Natural killer cell (primary cell): ENCODE data around the gene SRSF10. TPM values are rescaled to one million over a fixed set of nuclear protein-coding genes. Genes with fewer than 3 reads are reported as not detected.
A peak's percentile ranks its signal among the peaks of the same experiment; 100 is the strongest.

Experiments used
- ATAC-seq, 3 donors: fragments of 150-1000 bp in 2 of 3; fragments of 200-7000 bp in 1 of 3; cut with Tn5 transposase; 1 replicate in 1 of 3; 2 replicates in 2 of 3; pipeline ENCODE4 v1.10.0; 2021; ENCODE audit warnings: mild to moderate bottlenecking in 2 of 3, moderate library complexity in 2 of 3
- DNase-seq, 2 donors: peaks; one replicate each; pipeline versions ENCODE4 v3.0.0 to v3.0.0-alpha.2; 2013 to 2021; ENCODE audit warnings: mixed read lengths in 1 of 2
- H3K27ac ChIP-seq: one replicate; pipeline ENCODE4 v1.5.1; 2013; ENCODE audit warnings: mild to moderate bottlenecking, low read length
- H3K27me3 ChIP-seq: one replicate; pipeline ENCODE4 v1.6.1; 2013; ENCODE audit warnings: low read length; ENCODE audit not compliant: control insufficient read depth, insufficient read depth
- H3K36me3 ChIP-seq: one replicate; pipeline ENCODE4 v1.6.1; 2013; ENCODE audit warnings: low read length; ENCODE audit not compliant: control insufficient read depth, insufficient read depth
- H3K4me1 ChIP-seq: one replicate; pipeline ENCODE4 v1.6.1; 2013; ENCODE audit warnings: low read length; ENCODE audit not compliant: control insufficient read depth, insufficient read depth
- H3K4me3 ChIP-seq: one replicate; pipeline ENCODE4 v1.5.1; 2013; ENCODE audit warnings: low read length
- H3K9me3 ChIP-seq: one replicate; pipeline ENCODE4 v1.6.1; 2013; ENCODE audit warnings: low read length; ENCODE audit not compliant: control insufficient read depth, insufficient read depth
- H3K27ac Mint-ChIP-seq, 2 donors: one replicate each; pipeline ENCODE4 v1.8.0; 2022; ENCODE audit warnings: mild to moderate bottlenecking in 2 of 2, mixed read lengths in 2 of 2, moderate library complexity in 1 of 2
- H3K27me3 Mint-ChIP-seq, 2 donors: one replicate each; pipeline ENCODE4 v1.8.0; 2022; ENCODE audit warnings: low read depth in 2 of 2, mixed read lengths in 2 of 2
- H3K36me3 Mint-ChIP-seq: one replicate; pipeline ENCODE4 v1.8.0; 2022; ENCODE audit warnings: mixed read lengths
- H3K4me1 Mint-ChIP-seq, 2 donors: one replicate each; pipeline ENCODE4 v1.8.0; 2022; ENCODE audit warnings: mixed read lengths in 2 of 2
- H3K4me3 Mint-ChIP-seq: one replicate; pipeline ENCODE4 v1.8.0; 2022; ENCODE audit warnings: mild to moderate bottlenecking, moderate library complexity, mixed read lengths
- H3K9me3 Mint-ChIP-seq, 2 donors: one replicate each; pipeline ENCODE4 v1.8.0; 2022; ENCODE audit warnings: mixed read lengths in 2 of 2
- WGBS: methylation state at CpG from one replicate; pipeline ENCODE4 v1.1.7; 2013; ENCODE audit warnings: missing lambda C conversion rate; ENCODE audit not compliant: insufficient coverage; 5-methylcytosine and 5-hydroxymethylcytosine counted together
- intact Hi-C: fragments of 100-400 bp; cut with micrococcal nuclease; formaldehyde crosslinking; loops from one replicate; pipeline ENCODE4 v1.14.2; 2022
- total RNA-seq, 4 donors: library from RNA; stranded (reverse); fragments of 120-200 nt in 1 of 4; gene quantifications; one replicate each; pipeline versions ENCODE4 v1.2.3 to v1.2.4, GENCODE V29; 2013 to 2022
- TF ChIP-seq, protein P1 (sequence below): fragments of 200-600 bp; IDR thresholded peaks from one replicate; pipeline ENCODE4 v1.8.0; 2022; ENCODE audit warnings: antibody characterized with exemption

Gene SRSF10
- total RNA-seq, 3 donors from 2014 or later (not counting 1 experiment from before 2014, with no cell fraction given): 221 to 281 (median 237) TPM

DNA sequence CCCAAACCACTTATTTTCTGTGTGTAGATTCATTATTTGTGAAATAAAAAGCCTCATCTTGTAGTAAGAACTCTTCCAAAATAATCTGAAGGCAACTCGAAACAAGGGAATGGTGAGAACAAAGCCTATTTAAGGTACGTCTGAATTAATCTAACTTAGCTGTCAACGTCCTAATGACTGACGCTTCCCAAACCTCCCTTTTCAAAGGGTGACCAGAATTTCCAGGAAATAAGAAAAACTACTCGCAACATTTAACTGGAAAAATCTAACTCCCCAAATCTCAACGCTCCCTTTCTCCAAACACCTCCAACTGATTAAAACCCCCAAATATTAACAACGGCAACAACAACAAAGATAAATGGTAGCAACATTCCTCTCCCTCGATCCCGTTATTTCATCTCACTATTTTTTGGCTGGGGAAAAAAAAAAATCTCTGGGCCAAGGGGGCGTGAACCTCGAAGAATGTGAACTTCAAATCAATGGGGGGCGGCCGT is 693 bp downstream of the SRSF10 start:
- DNase-seq: no peak
- H3K27ac Mint-ChIP-seq: peak overlapping the region; percentile 94 to 98
- Histone ChIP-seq H3K36me3 (peaks cover 9% of the 10 kb centered on the region), H3K4me3 (peak overlapping the region; percentile 97), H3K27me3 (no peaks in the 10 kb centered on the region), H3K27ac (peak overlapping the region; percentile 99), H3K4me1 (peaks cover 16% of the 10 kb centered on the region), H3K9me3 (no peaks in the 10 kb centered on the region)
- intact Hi-C loops: no loop called here
- no peaks in the 10 kb centered on the region for H3K36me3 Mint-ChIP-seq
- H3K4me3 Mint-ChIP-seq: peak overlapping the region; percentile 97
- H3K9me3 Mint-ChIP-seq: no peaks in the 10 kb centered on the region
- WGBS: 0% methylated on average over 13 of the region's 13 CpGs
- no peaks in the 10 kb centered on the region for H3K27me3 Mint-ChIP-seq
- ATAC-seq: no peak
- TF ChIP-seq, protein P1, sequence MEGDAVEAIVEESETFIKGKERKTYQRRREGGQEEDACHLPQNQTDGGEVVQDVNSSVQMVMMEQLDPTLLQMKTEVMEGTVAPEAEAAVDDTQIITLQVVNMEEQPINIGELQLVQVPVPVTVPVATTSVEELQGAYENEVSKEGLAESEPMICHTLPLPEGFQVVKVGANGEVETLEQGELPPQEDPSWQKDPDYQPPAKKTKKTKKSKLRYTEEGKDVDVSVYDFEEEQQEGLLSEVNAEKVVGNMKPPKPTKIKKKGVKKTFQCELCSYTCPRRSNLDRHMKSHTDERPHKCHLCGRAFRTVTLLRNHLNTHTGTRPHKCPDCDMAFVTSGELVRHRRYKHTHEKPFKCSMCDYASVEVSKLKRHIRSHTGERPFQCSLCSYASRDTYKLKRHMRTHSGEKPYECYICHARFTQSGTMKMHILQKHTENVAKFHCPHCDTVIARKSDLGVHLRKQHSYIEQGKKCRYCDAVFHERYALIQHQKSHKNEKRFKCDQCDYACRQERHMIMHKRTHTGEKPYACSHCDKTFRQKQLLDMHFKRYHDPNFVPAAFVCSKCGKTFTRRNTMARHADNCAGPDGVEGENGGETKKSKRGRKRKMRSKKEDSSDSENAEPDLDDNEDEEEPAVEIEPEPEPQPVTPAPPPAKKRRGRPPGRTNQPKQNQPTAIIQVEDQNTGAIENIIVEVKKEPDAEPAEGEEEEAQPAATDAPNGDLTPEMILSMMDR: no peak
- peaks cover 50 to 56% of the 10 kb centered on the region in 2 donors for H3K4me1 Mint-ChIP-seq

DNA sequence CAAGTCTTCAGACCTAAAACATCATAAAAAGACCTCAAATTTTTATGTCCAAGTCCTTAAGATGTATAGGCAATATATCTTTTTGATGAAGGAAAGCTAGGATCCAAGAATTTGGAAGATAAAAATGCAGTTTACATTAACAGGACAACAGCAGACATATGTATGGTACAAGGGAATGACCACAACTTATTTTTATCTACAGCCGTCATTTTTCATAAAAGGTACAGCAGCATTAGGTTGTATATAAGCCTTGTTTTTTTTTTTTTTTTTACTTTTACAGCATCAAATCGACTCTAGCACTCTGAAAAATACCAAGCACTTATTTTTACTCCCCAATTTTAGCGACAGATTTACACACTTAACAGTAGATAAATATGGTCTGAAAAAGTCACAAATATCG is 1.3 kb downstream of the SRSF10 start:
- H3K4me1 ChIP-seq: peaks cover 16% of the 10 kb centered on the region
- no peaks in the 10 kb centered on the region for H3K27me3 ChIP-seq
- H3K4me3 Mint-ChIP-seq: peak overlapping the region; percentile 97
- H3K36me3 Mint-ChIP-seq: no peaks in the 10 kb centered on the region
- H3K27ac ChIP-seq: no peak overlapping the region
- peak overlapping the region; percentile 94 to 98 for H3K27ac Mint-ChIP-seq
- no peaks in the 10 kb centered on the region for H3K9me3 Mint-ChIP-seq
- TF ChIP-seq, protein P1: no peak
- no peaks in the 10 kb centered on the region for H3K27me3 Mint-ChIP-seq
- intact Hi-C loops: no loop called here
- H3K9me3 ChIP-seq: no peaks in the 10 kb centered on the region
- ATAC-seq: no peak
- H3K36me3 ChIP-seq: peaks cover 14% of the 10 kb centered on the region
- H3K4me1 Mint-ChIP-seq: peaks cover 56% of the 10 kb centered on the region in 2 donors
- WGBS: no CpG with 5 or more reads among the region's 4 CpGs
- peak overlapping the region; percentile 97 for H3K4me3 ChIP-seq
- DNase-seq: no peak

- no peak for DNase-seq
- 60% methylated on average over 1 of the region's 1 CpG for WGBS
- Histone ChIP-seq H3K27ac (peak overlapping the region; percentile 15), H3K27me3 (no peaks in the 10 kb centered on the region), H3K4me3 (no peak overlapping the region), H3K4me1 (peaks cover 16% of the 10 kb centered on the region), H3K36me3 (peaks cover 22% of the 10 kb centered on the region), H3K9me3 (no peaks in the 10 kb centered on the region)
- Mint-ChIP-seq H3K27ac (peak overlapping the region; percentile 94 to 98), H3K4me1 (peaks cover 56 to 58% of the 10 kb centered on the region in 2 donors), H3K9me3 (no peaks in the 10 kb centered on the region), H3K36me3 (no peaks in the 10 kb centered on the region), H3K27me3 (no peaks in the 10 kb centered on the region), H3K4me3 (peak overlapping the region; percentile 97)
- TF ChIP-seq, protein P1: no peak
- intact Hi-C loops: no loop called here
- ATAC-seq: no peak
Measured at GRCh38 chr1:23977854-23978191, 2.3 kb downstream of the SRSF10 start.
